HG03432 (cell line): ENCODE results near the gene TMPRSS9.
A peak's percentile ranks its signal among the peaks of the same experiment; 100 is the strongest.
"Not testable (repeated sequence)": the region's sequence is repeated elsewhere in the genome, so short reads cannot be mapped to it uniquely, and the experiment has no call there.

ENCODE experiments used
- ATAC-seq: cut with Tn5 transposase; IDR thresholded peaks from one replicate; pipeline ENCODE4 v1.9.1; 2021; ENCODE audit warnings: mild to moderate bottlenecking, moderate library complexity; ENCODE audit not compliant: unreplicated experiment

Gene TMPRSS9

GRCh38 chr19:2417436-2417835 lies 57.4 kb downstream of the TMPRSS9 start:
- ATAC-seq: not testable (repeated sequence)

GRCh38 chr19:2417881-2418406 lies 57.9 kb downstream of the TMPRSS9 start:
- no peak for ATAC-seq

- ATAC-seq: no peak
These were observed 59.7 kb downstream of the TMPRSS9 start for GRCh38 chr19:2419754-2420153.

- ATAC-seq: no peak
These were observed 60.4 kb downstream of the TMPRSS9 start for GRCh38 chr19:2420490-2420889.

- no peak for ATAC-seq
These were observed 61.7 kb downstream of the TMPRSS9 start for GRCh38 chr19:2421581-2422306.

- ATAC-seq: no peak
These were observed 63.2 kb downstream of the TMPRSS9 start for GRCh38 chr19:2423071-2423914.

GRCh38 chr19:2423915-2424685 lies 64.0 kb downstream of the TMPRSS9 start:
- no peak for ATAC-seq

GRCh38 chr19:2424686-2425621 lies 64.9 kb downstream of the TMPRSS9 start:
- ATAC-seq: no peak

- ATAC-seq: no peak
These were observed 65.8 kb downstream of the TMPRSS9 start for GRCh38 chr19:2425622-2426581.

- peak; percentile 13 for ATAC-seq
These were observed 66.8 kb downstream of the TMPRSS9 start for GRCh38 chr19:2426611-2427428.

- peak; percentile 76 for ATAC-seq
These were observed 67.6 kb downstream of the TMPRSS9 start, which contains the start of gene TIMM13 for GRCh38 chr19:2427429-2428320. TSS of gene TIMM13 (minus strand) at chr19:2427586. CDS start at chr19:2427533, 53 bp downstream.

- no peak for ATAC-seq
These were observed 68.2 kb downstream of the TMPRSS9 start for GRCh38 chr19:2428321-2428690.

GRCh38 chr19:2428756-2429711 lies 69.0 kb downstream of the TMPRSS9 start:
- no peak for ATAC-seq

GRCh38 chr19:2429917-2430535 lies 70.0 kb downstream of the TMPRSS9 start:
- ATAC-seq: no peak

GRCh38 chr19:2431318-2432055 lies 71.4 kb downstream of the TMPRSS9 start:
- no peak for ATAC-seq
